HEK293 (cell line): ENCODE results near the gene DCST1.

ENCODE experiments used
- CTCF ChIA-PET: fragments of 350-600 bp; formaldehyde crosslinking; extraction: SDS; loops from one replicate; lab custom pipeline; 2021; ENCODE audit warnings: antibody characterized with exemption; lab: Yijun Ruan, JAX
- POLR2A ChIA-PET: fragments of 300-600 bp; formaldehyde crosslinking; extraction: SDS; loops from one replicate; lab custom pipeline; 2020; ENCODE audit warnings: antibody characterized with exemption, inconsistent platforms; lab: Yijun Ruan, JAX
- H3K27ac ChIP-seq: fragments of 200-500 bp; sonication (Bioruptor generic); 2 replicates; pipeline ENCODE4 v1.5.1; 2014; ENCODE audit warnings: low read depth, low read length, control low read depth, inconsistent platforms; ENCODE audit errors: extremely low read depth
- H3K36me3 ChIP-seq, 2 experiments: fragments of 200-500 bp in 1 of 2; sonication (Bioruptor generic) in 1 of 2; 1 replicate in 1 of 2; 2 replicates in 1 of 2; pipeline ENCODE4 v1.5.1; 2014 to 2017; ENCODE audit warnings: inconsistent platforms in 2 of 2, low read length in 2 of 2; ENCODE audit not compliant: control insufficient read depth in 2 of 2, insufficient read depth in 1 of 2
- H3K4me1 ChIP-seq: fragments of 200-500 bp; sonication (Bioruptor generic); 2 replicates; pipeline ENCODE4 v1.5.1; 2014; ENCODE audit warnings: mild to moderate bottlenecking, low read length, inconsistent platforms; ENCODE audit not compliant: control insufficient read depth, insufficient read depth
- H3K4me3 ChIP-seq: 2 replicates; pipeline ENCODE4 v1.5.1; 2011; ENCODE audit warnings: low read depth, mild to moderate bottlenecking, control low read depth, low read length, moderate library complexity
- H3K9me3 ChIP-seq: fragments of 200-500 bp; sonication (Bioruptor generic); 2 replicates; pipeline ENCODE4 v1.5.1; 2014; ENCODE audit warnings: low read depth, low read length, inconsistent platforms; ENCODE audit not compliant: control insufficient read depth, insufficient read depth
- KLF1 ChIP-seq: fragments of 450-650 bp; formaldehyde crosslinking; IDR thresholded peaks from 2 replicates; pipeline ENCODE4 v1.5.1; 2016; ENCODE audit warnings: missing biosample characterization, missing genetic modification characterization
- MYNN ChIP-seq: fragments of 450-650 bp; formaldehyde crosslinking; IDR thresholded peaks from 2 replicates; pipeline ENCODE4 v1.5.1; 2016; ENCODE audit warnings: missing biosample characterization, missing genetic modification characterization, borderline replicate concordance
- PATZ1 ChIP-seq: fragments of 450-650 bp; formaldehyde crosslinking; IDR thresholded peaks from 2 replicates; pipeline ENCODE4 v1.5.1; 2016; ENCODE audit warnings: missing biosample characterization, missing genetic modification characterization
- SP3 ChIP-seq: fragments of 450-650 bp; formaldehyde crosslinking; IDR thresholded peaks from 2 replicates; pipeline ENCODE4 v1.5.1; 2016; ENCODE audit warnings: missing biosample characterization, missing genetic modification characterization
- TCF7L2 ChIP-seq: IDR thresholded peaks from 2 replicates; pipeline ENCODE4 v1.6.1; 2011; ENCODE audit warnings: low read depth, mild to moderate bottlenecking, inconsistent platforms, low read length, moderate library complexity, borderline replicate concordance
- ZBTB26 ChIP-seq: fragments of 450-650 bp; formaldehyde crosslinking; optimal IDR thresholded peaks from 2 replicates; pipeline ENCODE3; 2016; ENCODE audit warnings: missing biosample characterization, mild to moderate bottlenecking, missing genetic modification characterization
- ZBTB44 ChIP-seq: fragments of 450-650 bp; IDR thresholded peaks from 2 replicates; pipeline ENCODE4 v1.5.1; 2018; ENCODE audit warnings: missing biosample characterization, mild to moderate bottlenecking, missing genetic modification characterization
- ZNF140 ChIP-seq: fragments of 450-650 bp; formaldehyde crosslinking; IDR thresholded peaks from 2 replicates; pipeline ENCODE4 v1.5.1; 2016; ENCODE audit warnings: missing biosample characterization, missing genetic modification characterization
- ZNF16 ChIP-seq: fragments of 450-650 bp; formaldehyde crosslinking; IDR thresholded peaks from 2 replicates; pipeline ENCODE4 v1.5.1; 2016; ENCODE audit warnings: low read depth, missing biosample characterization, missing genetic modification characterization
- ZNF416 ChIP-seq: fragments of 450-650 bp; formaldehyde crosslinking; IDR thresholded peaks from 2 replicates; pipeline ENCODE4 v1.5.1; 2016; ENCODE audit warnings: missing biosample characterization, missing genetic modification characterization
- ZNF513 ChIP-seq: fragments of 450-650 bp; IDR thresholded peaks from 2 replicates; pipeline ENCODE4 v1.5.1; 2018; ENCODE audit warnings: missing biosample characterization, missing genetic modification characterization
- ZNF521 ChIP-seq: fragments of 450-650 bp; formaldehyde crosslinking; IDR thresholded peaks from 2 replicates; pipeline ENCODE4 v1.5.1; 2017; ENCODE audit warnings: missing biosample characterization, mild to moderate bottlenecking, missing genetic modification characterization
- ZNF623 ChIP-seq: fragments of 450-650 bp; formaldehyde crosslinking; IDR thresholded peaks from 2 replicates; pipeline ENCODE4 v1.5.1; 2016; ENCODE audit warnings: missing biosample characterization, missing genetic modification characterization
- ZNF76 ChIP-seq: fragments of 450-650 bp; formaldehyde crosslinking; IDR thresholded peaks from 2 replicates; pipeline ENCODE4; 2016; ENCODE audit warnings: low read depth, missing biosample characterization, missing genetic modification characterization, borderline replicate concordance

The DCST1 gene

GRCh38 chr1:155012026-155012546 is 21.5 kb upstream of the DCST1 start (continued):
- peak; percentile 90 for TF ChIP-seq PATZ1
- peak; percentile 77 for TF ChIP-seq KLF1 (tag by site-specific recombination)
- TF ChIP-seq ZBTB26 (tag by site-specific recombination), result peak; percentile 33
- no peak for TF ChIP-seq ZNF16 (tag by site-specific recombination)
- no peak for TF ChIP-seq MYNN (tag by site-specific recombination)
- peak; percentile 66 for TF ChIP-seq SP3 (tag by site-specific recombination)
- peak; percentile 79 for TF ChIP-seq ZBTB44
- no peak for TF ChIP-seq ZNF140
- TF ChIP-seq ZNF416, result no peak

- POLR2A ChIA-PET, result interaction anchor here (1.0 to 1.6 kb wide), 5 partner anchors 9 to 154 kb away, joined by 3 to 8 read pairs (median 5); partner anchors contain the start of gene PYGO2
- H3K27ac ChIP-seq, result no peak overlapping the region
- H3K9me3 ChIP-seq, result no peaks in the 10 kb centered on the region
- peaks cover 0 to 37% of the 10 kb centered on the region in 2 experiments; a peak in 1 of 3 replicates for H3K36me3 ChIP-seq
- CTCF ChIA-PET, result interaction anchor here (0.6 to 1.4 kb wide), 8 partner anchors 12 to 86 kb away, joined by 3 to 8 read pairs (median 4); partner anchors contain the start of genes ADAM15, LENEP and PYGO2
- peaks cover 13% of the 10 kb centered on the region for H3K4me1 ChIP-seq
- no peak for TF ChIP-seq TCF7L2
- H3K4me3 ChIP-seq, result no peak overlapping the region
These were observed 20.6 kb upstream of the DCST1 start for GRCh38 chr1:155012776-155013602.

GRCh38 chr1:155013632-155014031 is 20.0 kb upstream of the DCST1 start:
- peaks cover 0 to 37% of the 10 kb centered on the region in 2 experiments; a peak in 1 of 3 replicates for H3K36me3 ChIP-seq
- no peaks in the 10 kb centered on the region for H3K9me3 ChIP-seq
- no peak overlapping the region for H3K4me3 ChIP-seq
- ChIA-PET CTCF (interaction anchor here (0.5 to 1.4 kb wide), 5 partner anchors 11 to 80 kb away, joined by 3 to 8 read pairs (median 3); partner anchors contain the start of gene ADAM15), POLR2A (no interaction called here)
- H3K27ac ChIP-seq, result no peak overlapping the region
- H3K4me1 ChIP-seq, result peaks cover 13% of the 10 kb centered on the region
- TF ChIP-seq ZNF513 (tag by site-specific recombination) (0 out of 2 replicates have a peak, but pooled peaks have one; percentile 10), TCF7L2 (no peak), ZNF521 (tag by site-specific recombination) (no peak), ZNF623 (tag by site-specific recombination) (no peak), ZNF76 (tag by site-specific recombination) (no peak)
